SK-N-SH (cell line): ENCODE measurements around the gene CTBP2. TPM values are rescaled to one million over a fixed set of nuclear protein-coding genes. Genes with fewer than 3 reads are reported as not detected.

Source experiments
- CTCF ChIA-PET: fragments of 300-600, 350-600 bp; formaldehyde crosslinking; extraction: SDS; loops from one replicate; lab custom pipeline; 2021; lab: Yijun Ruan, JAX
- POLR2A ChIA-PET: fragments of 350-600 bp; sonication (Branson Sonifier 250); formaldehyde crosslinking; extraction: SDS; loops from one replicate; lab custom pipeline; 2020; ENCODE audit warnings: antibody characterized with exemption, inconsistent platforms; lab: Yijun Ruan, JAX
- DNase-seq: peaks from one replicate; pipeline ENCODE4 v3.0.0; 2012
- H2AFZ ChIP-seq: fragments of 200-600 bp; sonication (generic); 2 replicates; pipeline ENCODE4 v1.8.1; 2016; ENCODE audit warnings: antibody characterized with exemption, mild to moderate bottlenecking, low read depth
- H3F3A ChIP-seq: fragments of 200-600 bp; sonication (generic); replicated peaks from 2 replicates; pipeline ENCODE3; 2016; ENCODE audit warnings: antibody characterized with exemption, mild to moderate bottlenecking; ENCODE audit not compliant: insufficient read depth
- H3K27ac ChIP-seq, 2 experiments: fragments of 200-500 bp in 1 of 2; fragments of 200-600 bp in 1 of 2; sonication (Bioruptor generic) in 1 of 2; sonication (generic), shearing (Covaris generic) in 1 of 2; 2 replicates each; pipeline versions ENCODE4 v1.5.1 to v1.6.1; 2014 to 2016; ENCODE audit warnings: low read depth in 2 of 2, inconsistent platforms in 1 of 2, low read length in 1 of 2, mild to moderate bottlenecking in 1 of 2, mixed read lengths in 1 of 2
- H3K27me3 ChIP-seq: fragments of 200-600 bp; sonication (generic), shearing (Covaris generic); 2 replicates; pipeline ENCODE4 v1.6.1; 2016; ENCODE audit warnings: mixed run types; ENCODE audit not compliant: insufficient read depth
- H3K36me3 ChIP-seq, 2 experiments: fragments of 200-500 bp in 1 of 2; fragments of 200-600 bp in 1 of 2; sonication (Bioruptor generic) in 1 of 2; sonication (generic) in 1 of 2; replicated peaks in 1 of 2; 2 replicates each; pipeline versions ENCODE3 to v1.5.1; 2014 to 2016; ENCODE audit warnings: low read length in 1 of 2, mild to moderate bottlenecking in 1 of 2; ENCODE audit not compliant: insufficient read depth in 2 of 2, control insufficient read depth in 1 of 2
- H3K4me1 ChIP-seq, 2 experiments: fragments of 200-500 bp in 1 of 2; fragments of 200-600 bp in 1 of 2; sonication (Bioruptor generic) in 1 of 2; sonication (generic), shearing (Covaris generic) in 1 of 2; 2 replicates each; pipeline versions ENCODE4 v1.5.1 to v1.6.1; 2014 to 2016; ENCODE audit warnings: low read depth in 1 of 2, low read length in 1 of 2, mixed run types in 1 of 2; ENCODE audit not compliant: insufficient read depth in 2 of 2, control insufficient read depth in 1 of 2
- H3K4me2 ChIP-seq: fragments of 200-600 bp; sonication (generic), shearing (Covaris generic); 2 replicates; pipeline ENCODE4 v1.6.1; 2017; ENCODE audit warnings: mixed run types
- H3K4me3 ChIP-seq, 2 experiments: fragments of 200-500 bp in 1 of 2; fragments of 200-600 bp in 1 of 2; sonication (Bioruptor generic) in 1 of 2; sonication (generic), shearing (Covaris generic) in 1 of 2; 2 replicates each; pipeline versions ENCODE4 v1.5.1 to v1.8.1; 2014 to 2016; ENCODE audit warnings: low read depth in 2 of 2, inconsistent platforms in 1 of 2, low read length in 1 of 2, mild to moderate bottlenecking in 1 of 2, mixed read lengths in 1 of 2, moderate library complexity in 1 of 2
- H3K79me2 ChIP-seq: fragments of 200-600 bp; sonication (generic); 2 replicates; pipeline ENCODE4 v1.8.1; 2017; ENCODE audit warnings: mild to moderate bottlenecking; ENCODE audit not compliant: insufficient read depth
- H3K9ac ChIP-seq: fragments of 200-600 bp; sonication (generic); 2 replicates; pipeline ENCODE4 v1.6.1; 2017; ENCODE audit warnings: mixed run types
- H3K9me2 ChIP-seq: fragments of 200-600 bp; sonication (generic); 2 replicates; pipeline ENCODE4 v1.6.1; 2017; ENCODE audit warnings: mixed run types
- H3K9me3 ChIP-seq: fragments of 200-600 bp; sonication (generic); 2 replicates; pipeline ENCODE4 v1.6.1; 2017; ENCODE audit warnings: mixed run types, mild to moderate bottlenecking, moderate library complexity
- H4K20me1 ChIP-seq: fragments of 200-600 bp; sonication (generic); 2 replicates; pipeline ENCODE4 v1.6.1; 2017; ENCODE audit warnings: mild to moderate bottlenecking, mixed run types; ENCODE audit not compliant: insufficient read depth
- CHD2 ChIP-seq: fragments of 150-350 bp; IDR thresholded peaks from 2 replicates; pipeline ENCODE4 v1.6.1; 2018; ENCODE audit warnings: low read length; ENCODE audit not compliant: partially characterized antibody
- EP300 ChIP-seq, 2 experiments: IDR thresholded peaks; 2 replicates each; pipeline versions ENCODE4 v1.4.0 to v1.6.1; 2012; ENCODE audit warnings: borderline replicate concordance in 1 of 2, low read depth in 1 of 2, low read length in 1 of 2
- EZH2phosphoT487 ChIP-seq: fragments of 200-600 bp; sonication (generic); IDR thresholded peaks from 2 replicates; pipeline ENCODE4 v1.6.1; 2017; ENCODE audit warnings: low read depth, mixed run types, mild to moderate bottlenecking, antibody characterized with exemption, moderate library complexity, borderline replicate concordance
- FOSL2 ChIP-seq: IDR thresholded peaks from 2 replicates; pipeline ENCODE4 v1.4.0; 2012; ENCODE audit warnings: low read depth, mild to moderate bottlenecking, moderate library complexity, borderline replicate concordance
- FOXJ3 ChIP-seq: sonication (generic); formaldehyde crosslinking; IDR thresholded peaks from 2 replicates; pipeline ENCODE4 v1.5.1; 2020; ENCODE audit warnings: mild to moderate bottlenecking, missing genetic modification reagents
- FOXM1 ChIP-seq: IDR thresholded peaks from 2 replicates; pipeline ENCODE4 v1.4.0; 2012; ENCODE audit warnings: low read depth, mild to moderate bottlenecking
- GATA2 ChIP-seq: sonication (generic); formaldehyde crosslinking; IDR thresholded peaks from 2 replicates; pipeline ENCODE4 v1.5.0; 2020; ENCODE audit warnings: mild to moderate bottlenecking, missing genetic modification reagents
- MEF2A ChIP-seq: IDR thresholded peaks from 2 replicates; pipeline ENCODE4 v1.4.0; 2012; ENCODE audit warnings: low read depth, borderline replicate concordance
- NFIC ChIP-seq: IDR thresholded peaks from 2 replicates; pipeline ENCODE4 v1.4.0; 2012; ENCODE audit warnings: borderline replicate concordance
- NRF1 ChIP-seq: IDR thresholded peaks from 2 replicates; pipeline ENCODE4 v1.6.1; 2012; ENCODE audit warnings: low read depth, mild to moderate bottlenecking, low read length
- RAD21 ChIP-seq: IDR thresholded peaks from 2 replicates; pipeline ENCODE4 v1.6.1; 2012; ENCODE audit warnings: mild to moderate bottlenecking, low read length
- RFX5 ChIP-seq: IDR thresholded peaks from 2 replicates; pipeline ENCODE4 v1.6.1; 2012; ENCODE audit warnings: mild to moderate bottlenecking, improper control_type of control experiment, low read length
- TAF1 ChIP-seq: IDR thresholded peaks from 2 replicates; pipeline ENCODE4 v1.6.1; 2012; ENCODE audit warnings: low read depth, mild to moderate bottlenecking, low read length, moderate library complexity, borderline replicate concordance
- TEAD4 ChIP-seq: IDR thresholded peaks from 2 replicates; pipeline ENCODE4 v1.4.0; 2012; ENCODE audit warnings: mild to moderate bottlenecking, borderline replicate concordance; ENCODE audit not compliant: insufficient read depth
- YY1 ChIP-seq: IDR thresholded peaks from 2 replicates; pipeline ENCODE4 v1.4.0; 2012; ENCODE audit warnings: low read depth, mild to moderate bottlenecking
- WGBS: methylation state at CpG from one replicate; pipeline ENCODE4 v1.1.6; 2017; ENCODE audit warnings: low lambda C conversion rate; 5-methylcytosine and 5-hydroxymethylcytosine counted together
- polyA plus RNA-seq, 3 experiments: library from polyadenylated mRNA; depleted of rRNA; stranded (reverse); fragments of >200 nt; gene quantifications; 2 replicates each; pipeline ENCODE4 v1.2.3, GENCODE V29; 2012
- TF ChIP-seq, protein P1 (sequence below): IDR thresholded peaks from 2 replicates; pipeline ENCODE4 v1.6.1; 2012; ENCODE audit warnings: mild to moderate bottlenecking, low read depth, low read length, moderate library complexity
- TF ChIP-seq, protein P2 (sequence below): IDR thresholded peaks from 2 replicates; pipeline ENCODE4 v1.4.0; 2012; ENCODE audit warnings: low read depth, borderline replicate concordance
- TF ChIP-seq, protein P3 (sequence below): fragments of 150-350 bp; IDR thresholded peaks from 2 replicates; pipeline ENCODE4 v1.6.1; 2016; ENCODE audit warnings: mild to moderate bottlenecking, low read depth, low read length
- TF ChIP-seq, protein P4 (sequence below): fragments of 150-350 bp; IDR thresholded peaks from 2 replicates; pipeline ENCODE4 v1.6.1; 2017; ENCODE audit warnings: antibody characterized with exemption, low read length, low read depth, borderline replicate concordance

The CTBP2 gene
- polyA plus RNA-seq, 1 of the 3 experiments (the other 2 are of a cell fraction), result 69.7 TPM

DNA sequence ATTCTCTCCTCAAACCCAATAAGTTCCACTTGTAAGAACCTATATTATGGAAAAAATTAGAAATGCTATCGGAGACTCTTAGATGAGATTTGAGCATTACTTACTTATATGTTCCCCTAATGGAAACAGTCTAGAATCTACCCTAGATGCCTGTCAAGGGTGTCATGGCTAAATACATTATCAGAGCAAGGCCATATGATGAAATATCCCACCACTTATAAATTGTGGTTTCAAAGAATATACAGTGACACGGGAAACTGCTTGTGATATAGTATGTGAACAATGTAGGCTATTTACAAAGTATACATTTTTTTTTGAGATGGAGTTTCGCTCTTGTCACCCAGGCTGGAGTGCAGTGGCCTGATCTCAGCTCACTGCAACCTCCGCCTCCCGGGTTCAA, 46.3 kb upstream of the CTBP2 start:
- WGBS, result 78% methylated on average over 5 of the region's 5 CpGs
- Histone ChIP-seq H2AFZ (no peak overlapping the region), H4K20me1 (no peaks in the 10 kb centered on the region), H3K27ac (no peak overlapping the region), H3K79me2 (no peaks in the 10 kb centered on the region), H3K4me3 (no peak overlapping the region), H3F3A (no peaks in the 10 kb centered on the region), H3K9me2 (no peaks in the 10 kb centered on the region), H3K9me3 (no peaks in the 10 kb centered on the region), H3K4me1 (peaks cover 0 to 5% of the 10 kb centered on the region in 2 experiments; a peak in 1 of 4 replicates), H3K36me3 (no peaks in the 10 kb centered on the region), H3K4me2 (no peak overlapping the region), H3K9ac (no peak overlapping the region), H3K27me3 (no peaks in the 10 kb centered on the region)
- CTCF ChIA-PET, result interaction anchor here (0.8 kb wide), 1 partner anchor 20 kb away, joined by 3 read pairs; no protein-coding TSS in a partner anchor
- DNase-seq, result no peak
- POLR2A ChIA-PET, result no interaction called here
- TF ChIP-seq FOXM1 (no peak), FOXJ3 (no peak), TAF1 (no peak), FOSL2 (no peak), EP300 (IDR thresholded peaks at IDR 0.05; ENCODE audit: borderline replicate concordance in 1 of 2, low read depth in 1 of 2, low read length in 1 of 2) (no peak), RFX5 (no peak), CHD2 (no peak), EZH2phosphoT487 (no peak), TEAD4 (no peak), YY1 (no peak), NRF1 (no peak), RAD21 (no peak), GATA2 (CRISPR knock-in tag) (no peak), MEF2A (no peak), NFIC (no peak)
- TF ChIP-seq, protein P1, sequence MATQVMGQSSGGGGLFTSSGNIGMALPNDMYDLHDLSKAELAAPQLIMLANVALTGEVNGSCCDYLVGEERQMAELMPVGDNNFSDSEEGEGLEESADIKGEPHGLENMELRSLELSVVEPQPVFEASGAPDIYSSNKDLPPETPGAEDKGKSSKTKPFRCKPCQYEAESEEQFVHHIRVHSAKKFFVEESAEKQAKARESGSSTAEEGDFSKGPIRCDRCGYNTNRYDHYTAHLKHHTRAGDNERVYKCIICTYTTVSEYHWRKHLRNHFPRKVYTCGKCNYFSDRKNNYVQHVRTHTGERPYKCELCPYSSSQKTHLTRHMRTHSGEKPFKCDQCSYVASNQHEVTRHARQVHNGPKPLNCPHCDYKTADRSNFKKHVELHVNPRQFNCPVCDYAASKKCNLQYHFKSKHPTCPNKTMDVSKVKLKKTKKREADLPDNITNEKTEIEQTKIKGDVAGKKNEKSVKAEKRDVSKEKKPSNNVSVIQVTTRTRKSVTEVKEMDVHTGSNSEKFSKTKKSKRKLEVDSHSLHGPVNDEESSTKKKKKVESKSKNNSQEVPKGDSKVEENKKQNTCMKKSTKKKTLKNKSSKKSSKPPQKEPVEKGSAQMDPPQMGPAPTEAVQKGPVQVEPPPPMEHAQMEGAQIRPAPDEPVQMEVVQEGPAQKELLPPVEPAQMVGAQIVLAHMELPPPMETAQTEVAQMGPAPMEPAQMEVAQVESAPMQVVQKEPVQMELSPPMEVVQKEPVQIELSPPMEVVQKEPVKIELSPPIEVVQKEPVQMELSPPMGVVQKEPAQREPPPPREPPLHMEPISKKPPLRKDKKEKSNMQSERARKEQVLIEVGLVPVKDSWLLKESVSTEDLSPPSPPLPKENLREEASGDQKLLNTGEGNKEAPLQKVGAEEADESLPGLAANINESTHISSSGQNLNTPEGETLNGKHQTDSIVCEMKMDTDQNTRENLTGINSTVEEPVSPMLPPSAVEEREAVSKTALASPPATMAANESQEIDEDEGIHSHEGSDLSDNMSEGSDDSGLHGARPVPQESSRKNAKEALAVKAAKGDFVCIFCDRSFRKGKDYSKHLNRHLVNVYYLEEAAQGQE, result no peak
- TF ChIP-seq, protein P2, sequence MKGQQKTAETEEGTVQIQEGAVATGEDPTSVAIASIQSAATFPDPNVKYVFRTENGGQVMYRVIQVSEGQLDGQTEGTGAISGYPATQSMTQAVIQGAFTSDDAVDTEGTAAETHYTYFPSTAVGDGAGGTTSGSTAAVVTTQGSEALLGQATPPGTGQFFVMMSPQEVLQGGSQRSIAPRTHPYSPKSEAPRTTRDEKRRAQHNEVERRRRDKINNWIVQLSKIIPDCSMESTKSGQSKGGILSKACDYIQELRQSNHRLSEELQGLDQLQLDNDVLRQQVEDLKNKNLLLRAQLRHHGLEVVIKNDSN, result no peak
- TF ChIP-seq, protein P3, sequence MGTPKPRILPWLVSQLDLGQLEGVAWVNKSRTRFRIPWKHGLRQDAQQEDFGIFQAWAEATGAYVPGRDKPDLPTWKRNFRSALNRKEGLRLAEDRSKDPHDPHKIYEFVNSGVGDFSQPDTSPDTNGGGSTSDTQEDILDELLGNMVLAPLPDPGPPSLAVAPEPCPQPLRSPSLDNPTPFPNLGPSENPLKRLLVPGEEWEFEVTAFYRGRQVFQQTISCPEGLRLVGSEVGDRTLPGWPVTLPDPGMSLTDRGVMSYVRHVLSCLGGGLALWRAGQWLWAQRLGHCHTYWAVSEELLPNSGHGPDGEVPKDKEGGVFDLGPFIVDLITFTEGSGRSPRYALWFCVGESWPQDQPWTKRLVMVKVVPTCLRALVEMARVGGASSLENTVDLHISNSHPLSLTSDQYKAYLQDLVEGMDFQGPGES, result no peak
- TF ChIP-seq, protein P4, sequence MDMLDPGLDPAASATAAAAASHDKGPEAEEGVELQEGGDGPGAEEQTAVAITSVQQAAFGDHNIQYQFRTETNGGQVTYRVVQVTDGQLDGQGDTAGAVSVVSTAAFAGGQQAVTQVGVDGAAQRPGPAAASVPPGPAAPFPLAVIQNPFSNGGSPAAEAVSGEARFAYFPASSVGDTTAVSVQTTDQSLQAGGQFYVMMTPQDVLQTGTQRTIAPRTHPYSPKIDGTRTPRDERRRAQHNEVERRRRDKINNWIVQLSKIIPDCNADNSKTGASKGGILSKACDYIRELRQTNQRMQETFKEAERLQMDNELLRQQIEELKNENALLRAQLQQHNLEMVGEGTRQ, result no peak
